NCI-H2029 treated with DMSO at 0.1 percent for 48 hours (cell line): Measurements from ENCODE around the gene KCNK7.
A peak's percentile ranks its signal among the peaks of the same experiment; 100 is the strongest.

Experiments
- DNase-seq: peaks from one replicate; lab custom pipeline; 2025; lab: John Stamatoyannopoulos, UW

The KCNK7 gene

DNA sequence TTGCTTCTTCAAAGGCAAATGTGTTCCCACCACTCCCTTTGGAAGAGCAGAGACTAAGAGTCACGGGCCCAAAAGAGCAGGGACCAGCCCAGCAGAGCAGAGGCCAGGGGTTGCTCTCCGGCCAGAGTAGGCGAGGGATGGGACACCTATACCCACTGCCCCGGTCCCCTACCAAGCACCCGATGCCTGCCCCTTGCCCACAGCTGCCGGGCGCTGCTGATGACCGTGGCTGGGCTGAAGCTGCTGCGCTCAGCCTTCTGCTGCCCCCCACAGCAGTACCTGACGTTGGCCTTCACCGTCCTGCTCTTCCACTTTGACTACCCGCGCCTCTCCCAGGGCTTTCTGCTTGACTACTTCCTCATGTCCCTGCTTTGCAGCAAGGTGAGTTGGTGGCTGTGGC is 31.6 kb upstream of the KCNK7 start:
- DNase-seq = no peak

DNA sequence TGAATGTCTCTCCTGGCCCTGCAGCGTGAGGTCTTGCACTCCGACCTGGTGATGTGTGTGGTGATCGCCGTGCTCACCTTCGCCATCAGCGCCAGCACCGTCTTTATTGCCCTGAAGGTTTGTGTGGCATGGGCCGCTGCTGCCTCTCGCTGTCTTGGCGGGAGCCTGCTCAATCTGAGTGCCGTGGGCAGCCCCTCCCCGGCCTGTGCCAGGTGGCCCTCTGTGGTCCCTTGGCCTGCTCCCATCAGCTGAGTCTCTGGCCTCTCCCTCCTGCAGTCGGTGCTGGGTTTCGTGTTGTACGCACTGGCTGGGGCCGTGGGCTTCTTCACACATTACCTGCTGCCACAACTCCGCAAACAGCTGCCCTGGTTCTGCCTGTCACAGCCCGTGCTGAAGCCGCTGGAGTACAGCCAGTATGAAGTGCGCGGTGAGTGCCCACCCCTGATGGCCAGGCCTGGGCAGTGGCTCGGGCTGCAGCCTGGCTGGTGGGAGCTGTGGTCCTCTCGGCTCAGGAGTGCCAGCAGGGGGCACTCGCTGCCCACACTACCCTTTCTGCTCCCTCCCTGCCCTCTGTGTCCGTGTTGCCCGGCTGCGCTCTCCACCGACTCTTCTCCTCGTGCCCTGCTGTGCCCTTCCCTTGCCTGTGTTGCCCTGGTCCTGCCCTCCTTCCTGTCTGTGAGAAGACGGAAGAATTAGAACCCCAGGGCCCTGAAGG is 30.2 kb upstream of the KCNK7 start:
- no peak for DNase-seq

DNA sequence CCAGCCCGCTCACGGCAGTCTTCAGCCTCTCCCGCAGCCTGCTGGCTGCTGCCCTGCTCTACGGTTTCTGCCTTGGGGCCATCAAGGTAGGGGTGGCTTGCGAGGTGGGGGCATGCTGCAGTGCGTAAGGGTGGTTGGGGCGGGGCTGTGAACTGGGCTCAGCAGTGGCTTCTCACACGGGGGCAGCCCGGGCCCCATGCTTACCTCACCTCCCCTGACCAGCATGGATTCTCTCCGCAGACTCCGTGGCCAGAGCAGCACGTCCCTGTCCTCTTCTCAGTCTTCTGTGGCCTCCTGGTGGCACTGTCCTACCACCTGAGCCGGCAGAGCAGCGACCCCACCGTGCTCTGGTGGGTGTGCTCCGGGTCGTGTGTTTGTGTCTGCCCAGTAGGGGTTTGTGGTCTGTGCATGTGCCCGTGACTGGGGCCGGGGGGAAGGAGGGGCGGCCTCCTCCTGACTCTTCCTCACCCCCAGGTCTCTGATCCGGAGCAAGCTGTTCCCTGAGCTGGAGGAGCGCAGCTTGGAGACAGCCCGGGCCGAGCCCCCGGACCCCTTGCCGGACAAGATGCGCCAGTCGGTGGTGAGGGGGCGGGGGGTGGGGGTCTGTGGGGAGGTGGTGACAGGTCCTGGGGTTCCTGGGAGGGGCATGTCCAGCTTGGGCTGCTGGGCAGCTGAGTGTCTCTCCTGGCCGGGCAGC is 29.5 kb upstream of the KCNK7 start:
- no peak for DNase-seq

DNA sequence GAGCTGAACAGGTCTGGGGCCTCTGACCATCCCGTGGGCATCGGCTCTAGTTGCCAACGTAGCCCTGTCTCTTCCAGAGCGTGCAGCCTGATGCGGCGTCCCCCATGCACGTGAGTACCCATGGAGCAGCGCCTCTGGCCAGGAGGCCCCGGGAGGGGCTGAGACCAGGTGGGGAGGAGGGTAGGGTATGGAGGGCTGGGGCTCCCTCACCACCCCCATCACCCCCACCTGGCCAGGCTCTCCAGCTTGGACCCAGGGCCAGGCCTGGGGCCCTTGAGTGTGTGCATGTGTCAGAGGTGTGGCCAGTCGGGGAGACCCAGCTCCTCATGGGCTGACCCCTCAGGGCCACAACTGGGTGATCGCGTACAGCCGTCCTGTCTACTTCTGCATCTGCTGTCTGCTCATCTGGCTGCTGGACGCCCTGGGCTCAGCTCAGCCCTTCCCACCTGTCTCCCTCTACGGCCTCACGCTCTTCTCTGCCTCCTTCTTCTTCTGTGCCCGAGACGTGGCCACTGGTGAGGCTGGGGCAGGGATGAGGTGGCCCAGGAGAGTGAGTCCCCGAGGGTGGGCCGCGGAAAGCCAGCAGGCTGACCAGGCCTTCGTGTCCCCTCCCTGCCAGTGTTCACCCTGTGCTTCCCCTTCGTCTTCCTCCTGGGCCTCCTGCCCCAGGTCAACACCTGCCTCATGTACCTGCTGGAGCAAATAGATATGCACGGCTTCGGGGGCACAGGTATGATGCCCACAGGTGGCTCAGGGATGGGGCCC is 28.4 kb upstream of the KCNK7 start:
- no peak for DNase-seq

DNA sequence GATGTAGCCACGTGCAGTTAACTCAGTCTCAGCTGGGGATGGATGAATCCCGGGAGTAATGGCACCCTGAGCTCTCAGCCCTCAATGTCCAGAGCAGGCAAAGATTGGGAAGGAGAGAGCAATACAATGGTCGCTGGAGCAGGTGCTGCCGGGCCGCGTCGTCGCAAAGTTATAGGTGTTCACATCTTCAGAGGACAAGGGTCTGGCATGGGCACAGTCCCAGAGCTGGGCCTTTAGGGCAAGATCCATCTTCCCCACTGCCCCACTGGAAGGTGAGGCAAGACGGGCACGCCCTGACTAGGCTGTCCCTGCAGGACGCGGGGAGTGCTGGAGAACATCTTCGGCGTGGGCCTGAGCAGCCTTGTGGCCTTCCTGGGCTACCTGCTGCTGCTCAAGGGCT is 27.6 kb upstream of the KCNK7 start:
- DNase-seq = no peak

DNA sequence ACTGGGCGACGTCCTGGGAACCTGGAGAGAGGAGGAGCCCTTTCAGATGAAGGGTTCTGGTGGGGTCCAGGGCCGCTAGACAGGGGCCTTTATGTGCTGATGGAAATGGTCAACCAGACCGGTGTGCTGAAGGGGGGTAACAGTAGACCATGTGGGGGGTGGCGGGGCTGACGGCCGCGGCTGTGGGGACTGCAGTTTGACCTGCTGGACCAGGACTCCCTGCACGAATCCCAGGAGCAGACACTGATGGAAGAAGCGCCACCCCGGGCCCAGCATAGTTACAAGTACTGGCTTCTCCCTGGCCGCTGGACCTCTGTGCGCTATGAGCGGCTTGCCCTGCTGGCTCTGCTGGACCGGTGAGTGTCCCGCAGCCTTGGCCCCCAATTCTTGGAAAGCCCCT is 26.4 kb upstream of the KCNK7 start:
- DNase-seq = no peak

DNA sequence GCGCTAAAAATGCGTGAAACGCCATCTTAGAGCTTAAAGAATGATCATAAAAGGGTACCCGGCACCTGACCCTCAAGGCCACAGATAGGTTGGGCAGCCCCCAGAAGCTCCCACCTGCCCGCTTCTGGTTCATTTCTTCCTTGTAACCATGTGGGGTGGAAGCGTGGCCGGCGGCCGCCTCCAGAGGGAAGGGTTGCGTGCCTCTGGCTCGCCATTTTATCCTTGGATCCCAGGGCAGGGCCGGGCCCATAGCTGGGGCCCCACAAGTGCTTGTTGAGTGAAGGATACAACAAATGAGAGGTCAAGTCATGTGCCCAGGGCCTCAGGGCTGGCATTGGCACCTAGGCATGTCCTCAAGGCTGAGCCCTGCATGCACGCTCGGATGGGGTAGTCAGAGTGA is 25.9 kb upstream of the KCNK7 start:
- no peak for DNase-seq

DNA sequence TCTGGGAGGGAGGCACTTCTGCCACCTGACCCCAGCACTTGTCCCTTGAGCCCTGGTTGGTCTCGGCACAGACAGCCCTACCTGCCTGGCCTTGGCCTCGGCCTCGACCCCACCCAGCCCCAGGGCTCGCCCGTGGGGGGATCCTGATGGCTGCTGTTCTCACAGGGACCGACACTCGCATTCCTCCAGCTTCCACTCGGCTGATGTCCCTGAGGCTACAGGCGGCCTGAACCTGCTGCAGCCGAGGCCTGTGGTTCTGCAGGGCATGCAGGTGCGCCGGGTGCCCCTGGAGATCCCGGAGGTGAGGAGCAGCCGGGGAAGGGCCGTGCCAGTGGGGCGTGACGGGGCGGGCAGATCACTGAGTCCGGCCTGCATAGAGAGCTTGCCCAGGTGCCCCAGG is 25.1 kb upstream of the KCNK7 start:
- no peak for DNase-seq

DNA sequence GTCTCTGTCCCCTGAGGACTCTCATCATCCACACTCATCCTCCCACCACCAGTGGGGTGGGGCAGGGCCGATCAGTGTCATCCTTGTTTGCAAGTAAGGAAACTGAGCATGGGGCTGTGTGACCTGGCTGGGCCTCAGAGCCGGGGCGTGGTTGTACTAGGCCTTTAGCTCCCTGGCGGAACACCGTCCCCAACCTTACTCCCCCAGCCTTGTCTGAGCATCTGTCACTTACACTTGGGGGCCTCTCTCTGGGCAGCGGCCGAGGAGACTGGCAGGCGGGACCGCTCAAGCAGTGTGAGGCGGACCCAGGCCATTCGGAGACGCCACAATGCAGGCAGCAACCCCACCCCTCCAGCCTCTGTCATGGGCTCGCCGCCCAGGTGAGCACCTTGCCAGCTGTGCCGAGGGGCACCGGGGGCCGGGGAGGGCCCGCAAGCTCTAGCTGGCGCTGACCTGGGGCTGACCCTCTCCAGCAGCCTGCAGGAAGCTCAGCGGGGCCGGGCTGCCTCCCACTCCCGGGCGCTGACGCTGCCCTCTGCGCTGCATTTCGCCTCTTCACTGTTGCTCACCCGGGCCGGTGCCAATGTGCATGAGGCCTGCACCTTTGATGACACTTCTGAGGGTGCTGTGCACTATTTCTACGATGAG is 23.8 kb upstream of the KCNK7 start:
- no peak for DNase-seq

DNA sequence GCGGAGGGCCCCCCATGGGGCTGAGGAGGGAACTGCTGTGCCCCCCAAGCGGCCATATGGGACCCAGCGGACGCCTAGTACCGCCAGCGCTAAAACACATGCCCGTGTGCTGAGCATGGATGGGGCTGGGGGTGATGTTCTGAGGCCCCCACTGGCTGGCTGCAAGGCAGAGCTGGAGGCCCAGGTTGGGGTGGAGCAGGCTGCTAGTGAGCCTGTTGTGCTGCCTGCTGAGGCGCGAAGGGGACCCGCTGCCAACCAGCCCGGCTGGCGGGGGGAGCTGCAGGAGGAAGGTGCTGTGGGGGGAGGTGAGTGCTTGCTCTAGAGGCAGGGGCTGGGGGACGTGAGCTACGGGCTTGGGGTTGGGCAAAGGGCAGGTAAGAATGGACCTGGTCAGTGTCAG is 23.2 kb upstream of the KCNK7 start:
- DNase-seq = no peak

DNA sequence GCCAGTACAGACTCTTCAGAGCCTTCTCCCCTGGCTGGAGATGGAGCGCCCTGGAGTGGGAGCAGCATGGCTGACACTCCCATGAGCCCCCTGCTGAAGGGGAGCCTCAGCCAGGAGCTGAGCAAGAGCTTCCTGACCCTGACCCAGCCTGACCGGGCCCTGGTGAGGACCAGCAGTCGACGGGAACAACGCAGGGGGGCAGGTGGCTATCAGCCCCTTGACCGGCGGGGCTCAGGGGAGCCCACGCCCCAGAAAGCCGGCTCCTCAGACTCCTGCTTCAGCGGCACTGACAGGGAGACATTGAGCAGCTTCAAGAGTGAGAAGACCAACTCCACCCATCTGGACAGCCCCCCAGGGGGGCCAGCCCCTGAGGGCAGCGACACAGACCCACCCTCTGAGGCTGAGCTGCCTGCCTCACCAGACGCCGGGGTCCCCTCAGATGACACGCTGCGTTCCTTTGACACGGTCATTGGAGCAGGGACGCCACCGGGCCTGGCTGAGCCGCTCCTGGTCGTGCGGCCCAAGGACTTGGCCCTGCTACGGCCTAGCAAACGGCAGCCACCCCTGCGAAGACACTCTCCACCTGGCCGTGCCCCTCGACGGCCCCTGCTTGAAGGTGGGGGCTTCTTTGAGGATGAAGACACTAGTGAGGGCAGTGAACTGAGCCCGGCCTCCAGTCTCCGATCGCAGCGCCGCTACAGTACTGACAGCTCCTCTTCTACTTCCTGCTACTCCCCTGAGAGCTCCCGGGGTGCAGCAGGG is 22.6 kb upstream of the KCNK7 start:
- DNase-seq = no peak

DNA sequence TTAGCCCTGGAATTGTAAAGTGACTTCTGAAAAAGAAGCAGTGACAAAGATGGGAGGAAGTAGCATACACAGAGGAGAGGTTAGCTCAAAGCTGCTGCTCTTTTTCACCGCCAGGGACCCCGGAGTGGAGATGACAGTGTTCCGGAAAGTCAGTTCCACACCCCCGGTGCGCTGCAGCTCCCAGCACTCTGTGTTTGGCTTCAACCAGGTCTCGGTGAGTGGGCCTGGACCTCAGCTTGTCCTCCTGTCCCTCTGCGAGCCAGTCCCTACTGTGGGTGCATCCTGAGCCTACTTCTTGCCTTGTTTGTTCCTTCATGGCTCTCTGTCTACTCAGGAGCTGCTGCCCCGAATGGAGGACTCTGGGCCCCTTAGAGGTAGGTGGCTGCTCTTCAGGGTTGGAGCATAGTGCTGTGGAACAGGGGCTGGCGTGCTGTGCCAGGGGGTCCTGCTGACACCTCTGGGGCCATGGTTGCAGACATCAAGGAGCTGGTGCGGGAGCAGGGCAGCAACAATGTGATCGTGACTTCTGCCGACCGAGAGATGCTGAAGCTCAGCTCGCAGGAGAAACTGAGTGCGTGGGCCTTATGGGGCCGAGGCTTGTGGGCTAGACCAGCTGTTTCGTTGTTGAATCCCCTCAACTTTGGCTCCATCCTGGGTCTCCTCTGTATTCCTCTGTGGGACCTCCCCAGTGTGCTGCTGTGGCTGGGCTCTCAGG is 21.7 kb upstream of the KCNK7 start:
- no peak for DNase-seq

DNA sequence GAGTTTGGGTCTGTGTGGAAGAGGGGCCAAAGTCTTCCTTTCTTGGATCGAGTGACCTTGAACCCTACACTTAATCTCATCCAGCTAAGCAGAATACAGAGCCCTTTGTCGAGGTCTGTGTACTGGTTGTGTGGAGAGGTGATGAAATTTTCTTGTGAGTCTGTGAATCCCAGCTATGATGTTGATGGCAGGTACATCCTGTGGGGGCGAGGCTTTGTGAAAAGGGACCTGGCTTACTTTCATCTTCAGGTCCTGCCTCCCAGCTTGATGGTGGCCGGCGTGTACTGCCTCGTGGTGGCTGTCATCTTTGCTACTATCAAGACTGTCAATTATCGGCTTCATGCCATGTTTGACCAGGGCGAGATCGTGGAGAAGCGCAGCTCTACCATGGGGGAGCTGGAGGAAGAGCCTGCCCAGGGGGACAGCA is 21.0 kb upstream of the KCNK7 start:
- DNase-seq = no peak

DNA sequence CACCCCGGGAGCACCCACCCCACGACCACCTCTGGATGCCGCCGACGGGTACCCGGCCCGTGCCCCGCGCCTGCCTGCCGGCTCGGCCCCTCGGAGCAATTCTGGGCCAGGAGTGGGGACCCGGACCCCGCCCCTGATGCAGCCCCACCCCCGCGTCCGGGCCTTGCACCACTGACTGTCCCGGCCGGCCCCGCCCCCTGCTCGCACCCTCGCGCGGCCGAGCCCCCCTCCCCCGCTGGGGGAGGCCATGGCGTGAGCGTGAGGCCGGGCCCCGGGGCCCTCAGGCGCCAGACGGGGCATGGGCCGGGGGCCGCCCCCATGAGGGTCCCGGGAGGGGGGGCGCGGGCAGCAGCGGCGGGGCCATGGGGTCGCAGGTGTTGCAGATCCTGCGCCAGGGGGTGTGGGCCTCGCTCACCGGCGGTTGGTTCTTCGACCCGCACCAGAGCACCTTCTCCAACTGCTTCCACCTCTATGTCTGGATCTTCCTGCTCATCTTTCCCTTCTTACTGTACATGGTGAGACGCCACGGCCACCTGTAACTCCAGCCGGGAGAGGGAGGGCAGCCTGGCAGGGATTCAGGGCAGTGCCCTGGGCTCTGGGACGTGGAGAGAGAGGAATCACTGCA is 20.5 kb upstream of the KCNK7 start:
- DNase-seq = no peak

DNA sequence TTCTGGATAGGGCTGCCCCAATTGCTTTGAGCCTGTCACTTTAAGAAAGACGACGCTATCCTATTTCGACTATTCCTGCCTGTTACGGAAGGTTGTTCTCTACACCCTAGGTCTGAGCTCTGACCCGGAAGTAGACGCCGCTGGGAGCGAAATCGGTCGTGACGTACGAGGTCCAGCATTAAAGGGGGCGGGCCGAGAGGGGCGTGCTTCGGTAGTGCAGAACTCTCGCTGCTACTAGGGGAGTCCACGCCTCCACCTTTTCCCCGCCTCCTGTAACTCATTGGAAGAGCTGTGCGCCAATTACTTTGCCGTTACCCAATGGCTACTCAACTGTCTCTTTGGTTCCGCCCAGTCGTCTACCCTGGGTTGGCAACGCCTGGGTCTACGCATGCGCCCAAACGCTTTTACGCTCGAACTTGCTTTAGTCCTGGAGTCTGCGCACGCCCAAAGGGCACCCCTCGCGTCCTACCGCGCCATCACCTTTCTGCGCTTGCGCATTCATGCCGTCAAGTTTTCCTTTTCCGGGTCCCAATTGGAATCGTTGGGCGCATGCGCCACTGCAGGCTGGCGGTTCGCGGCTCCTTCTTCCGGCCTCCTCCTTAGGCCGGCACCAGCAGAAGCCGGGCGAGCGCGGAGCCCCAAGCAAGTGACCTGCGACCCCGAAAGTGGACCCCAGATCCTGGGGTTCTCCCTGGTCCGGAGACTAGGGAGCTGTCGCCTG is 19.8 kb upstream of the KCNK7 start, which contains the start of gene PCNX3:
PCNX3 (plus strand) TSS at position 548 of the 721 bp plus-strand sequence. CDS start 536 bp downstream, outside the sequence.
- DNase-seq = peak; percentile 100

DNA sequence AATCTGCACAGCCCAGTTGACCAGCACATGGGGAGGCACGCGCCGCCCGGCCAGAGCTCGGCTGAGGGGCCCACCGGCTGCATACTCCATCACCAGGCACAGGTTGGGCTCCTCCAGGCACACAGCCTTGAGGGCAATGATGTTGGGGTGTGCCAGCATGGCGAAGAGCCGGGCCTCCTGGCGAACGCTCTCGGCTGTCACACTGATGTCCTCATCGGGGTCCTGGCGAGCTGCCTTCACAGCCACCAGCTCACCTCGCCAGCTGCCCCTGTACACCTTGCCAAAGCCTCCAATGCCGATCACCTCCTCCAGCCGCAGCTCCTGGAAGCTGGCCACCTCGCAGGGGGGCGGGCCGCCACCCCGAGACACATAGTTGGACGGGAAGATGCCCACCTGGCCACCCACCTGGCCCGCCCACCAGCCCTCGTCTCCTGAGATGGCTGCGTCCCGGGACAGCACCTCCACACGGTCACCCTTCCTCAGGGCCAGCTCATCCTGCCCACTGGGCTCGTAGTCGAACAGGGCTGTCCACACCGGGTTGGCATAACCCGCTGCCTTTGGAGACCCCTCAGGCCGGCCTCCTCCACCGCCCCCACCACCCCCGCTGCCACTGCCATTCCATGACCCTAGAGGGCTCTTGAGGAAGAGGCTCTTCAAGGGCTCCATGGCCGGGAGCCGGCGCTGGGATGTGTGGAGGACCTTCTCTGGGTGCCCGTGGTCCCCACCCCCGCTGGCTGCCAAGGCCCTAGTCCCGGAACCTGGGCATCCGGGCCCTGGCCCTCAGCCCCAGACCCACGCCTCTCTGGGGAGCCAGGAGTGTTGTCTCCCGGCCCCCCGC is 17.7 kb upstream of the KCNK7 start:
- no peak for DNase-seq

DNA sequence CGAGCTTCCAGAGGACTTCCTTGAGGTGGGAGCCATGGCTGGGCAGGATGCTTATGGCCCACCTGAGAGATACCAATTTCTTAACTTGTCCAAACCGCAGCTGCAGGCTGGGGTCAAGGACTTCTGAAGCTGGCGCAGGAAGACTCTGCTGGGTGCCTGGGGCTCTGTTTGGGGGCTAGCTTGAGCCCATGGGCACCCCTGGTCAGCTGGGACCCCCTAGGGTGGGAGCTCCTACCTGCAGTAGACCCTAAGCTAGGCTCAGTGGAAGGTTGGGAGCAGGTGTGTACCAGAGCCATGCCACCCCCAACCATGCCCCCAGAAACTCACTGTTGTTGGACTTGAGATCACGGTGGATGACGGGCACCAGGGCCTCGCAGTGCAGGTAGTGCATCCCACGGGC is 17.1 kb upstream of the KCNK7 start:
- no peak for DNase-seq

DNA sequence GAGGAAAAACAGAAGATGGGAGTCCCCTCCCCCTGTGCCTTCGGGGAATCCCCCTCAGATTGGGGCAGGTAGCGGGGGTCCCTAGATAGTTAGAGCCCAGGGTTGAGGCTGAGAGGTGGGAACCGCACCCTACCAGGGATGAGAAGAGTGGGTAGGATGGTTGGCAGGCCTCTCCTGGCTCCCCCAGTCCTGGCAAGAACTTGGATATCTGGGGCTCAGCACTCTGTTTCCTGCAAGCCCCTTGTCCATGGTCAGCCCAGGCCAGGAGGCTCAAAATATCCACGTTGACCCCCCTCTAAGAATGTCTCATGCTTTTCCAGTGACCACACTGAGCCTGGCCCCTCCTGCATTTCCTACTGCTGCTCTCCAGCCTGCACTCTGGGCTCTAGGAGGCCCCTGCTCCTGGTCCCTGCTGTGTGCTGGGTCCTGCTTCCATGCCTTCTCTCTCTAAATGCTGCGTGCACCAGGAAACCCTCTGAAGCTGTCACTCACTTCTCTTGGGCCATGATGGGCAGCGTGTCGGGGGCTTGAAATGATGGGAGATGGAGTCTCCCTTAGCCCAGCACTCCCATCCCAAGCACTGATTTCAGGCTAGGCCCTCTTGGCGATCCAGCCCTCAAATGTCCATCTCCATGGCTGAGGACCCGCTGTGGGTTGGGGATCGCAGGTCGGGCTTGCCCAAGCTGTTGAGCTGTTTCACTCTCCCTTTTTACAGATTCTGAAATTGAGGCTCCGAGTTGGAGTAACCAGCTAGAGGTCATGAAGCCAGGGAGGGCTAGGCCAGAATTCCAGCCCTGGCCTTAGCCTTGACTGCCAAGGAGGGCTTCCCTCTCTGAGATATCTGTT is 16.4 kb upstream of the KCNK7 start:
- no peak for DNase-seq
